B cell (primary cell): ENCODE data around the gene EXD3.

Experiments
- EZH2 ChIP-seq: IDR thresholded peaks from 2 replicates; pipeline ENCODE4 v1.6.1; 2012; ENCODE audit warnings: borderline replicate concordance, low read depth, mild to moderate bottlenecking, moderate library complexity, low read length; ENCODE audit not compliant: insufficient read depth, poor library complexity, severe bottlenecking
- TF ChIP-seq, protein P1 (sequence below): fragments of 200-600 bp; IDR thresholded peaks from one replicate; pipeline ENCODE4 v1.8.0; 2022; ENCODE audit warnings: antibody characterized with exemption, mild to moderate bottlenecking

DNA sequence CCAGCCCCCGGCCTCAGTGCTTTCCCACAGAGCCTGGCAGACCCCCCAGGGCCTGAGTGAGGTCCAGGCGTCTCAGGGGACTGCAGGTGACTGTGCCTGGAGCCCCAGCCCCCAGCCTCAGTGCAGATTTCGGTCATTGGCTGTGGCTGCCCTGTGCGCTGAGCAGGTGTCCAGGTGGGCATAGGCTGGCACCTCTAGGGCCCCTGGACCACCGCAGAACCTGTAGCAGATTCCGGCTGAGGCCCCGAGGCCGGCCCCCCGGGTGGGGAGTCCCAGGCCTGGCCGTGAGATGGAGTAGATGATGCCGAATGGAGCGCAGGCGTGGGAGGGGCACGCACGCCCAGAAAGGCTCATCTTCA, 12.1 kb downstream of the EXD3 start:
- TF ChIP-seq, protein P1, sequence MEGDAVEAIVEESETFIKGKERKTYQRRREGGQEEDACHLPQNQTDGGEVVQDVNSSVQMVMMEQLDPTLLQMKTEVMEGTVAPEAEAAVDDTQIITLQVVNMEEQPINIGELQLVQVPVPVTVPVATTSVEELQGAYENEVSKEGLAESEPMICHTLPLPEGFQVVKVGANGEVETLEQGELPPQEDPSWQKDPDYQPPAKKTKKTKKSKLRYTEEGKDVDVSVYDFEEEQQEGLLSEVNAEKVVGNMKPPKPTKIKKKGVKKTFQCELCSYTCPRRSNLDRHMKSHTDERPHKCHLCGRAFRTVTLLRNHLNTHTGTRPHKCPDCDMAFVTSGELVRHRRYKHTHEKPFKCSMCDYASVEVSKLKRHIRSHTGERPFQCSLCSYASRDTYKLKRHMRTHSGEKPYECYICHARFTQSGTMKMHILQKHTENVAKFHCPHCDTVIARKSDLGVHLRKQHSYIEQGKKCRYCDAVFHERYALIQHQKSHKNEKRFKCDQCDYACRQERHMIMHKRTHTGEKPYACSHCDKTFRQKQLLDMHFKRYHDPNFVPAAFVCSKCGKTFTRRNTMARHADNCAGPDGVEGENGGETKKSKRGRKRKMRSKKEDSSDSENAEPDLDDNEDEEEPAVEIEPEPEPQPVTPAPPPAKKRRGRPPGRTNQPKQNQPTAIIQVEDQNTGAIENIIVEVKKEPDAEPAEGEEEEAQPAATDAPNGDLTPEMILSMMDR, result no peak
- no peak for TF ChIP-seq EZH2
